ENCODE measurements around the gene INHA. TPM values are rescaled to one million over a fixed set of nuclear protein-coding genes. Genes with fewer than 3 reads are reported as not detected.
A peak's percentile ranks its signal among the peaks of the same experiment; 100 is the strongest.

The INHA gene
- total RNA-seq, 1 donor from 2014 or later, result 0.52 TPM

GRCh38 chr2:219570924-219571310 is 1.2 kb upstream of the INHA start:
- Histone ChIP-seq H3K36me3 (ENCODE audit: insufficient read depth, low read length) (peaks cover 8% of the 10 kb centered on the region), H2AFZ (ENCODE audit: low read depth, low read length) (peak overlapping the region; percentile 80), H3K4me2 (ENCODE audit: low read length) (peak overlapping the region; percentile 89), H3K27ac (ENCODE audit: low read depth, low read length) (peak overlapping the region; percentile 47), H3K27me3 (ENCODE audit: insufficient read depth, low read length) (no peaks in the 10 kb centered on the region), H3K9ac (ENCODE audit: low read length) (peak overlapping the region; percentile 82), H3K9me3 (ENCODE audit: insufficient read depth, low read depth, low read length) (no peaks in the 10 kb centered on the region), H3K4me3 (ENCODE audit: insufficient read depth, low read depth, low read length) (peak overlapping the region; percentile 60), H3K79me2 (ENCODE audit: insufficient read depth, low read length) (peaks cover 10% of the 10 kb centered on the region), H4K20me1 (ENCODE audit: insufficient read depth, low read length) (peaks cover 15% of the 10 kb centered on the region), H3K4me1 (ENCODE audit: insufficient read depth, low read length) (peaks cover 15% of the 10 kb centered on the region)
- DNase-seq (ENCODE audit: low read depth) (peak; percentile 13), FAIRE-seq (no peak)
- H3K27ac Mint-ChIP-seq (ENCODE audit: unreplicated experiment), result no peak overlapping the region
- H3K9me3 Mint-ChIP-seq (ENCODE audit: unreplicated experiment), result no peaks in the 10 kb centered on the region
- no peak overlapping the region for H3K4me3 Mint-ChIP-seq (ENCODE audit: unreplicated experiment)
- H3K4me1 Mint-ChIP-seq (ENCODE audit: low read depth, unreplicated experiment), result peaks cover 4% of the 10 kb centered on the region
- no peak for TF ChIP-seq EZH2 (IDR thresholded peaks at IDR 0.05; ENCODE audit: insufficient read depth, low read length)
- no peak for TF ChIP-seq CTCF (IDR thresholded peaks at IDR 0.05; ENCODE audit: insufficient read depth, low read depth, low read length)
- H3K27me3 Mint-ChIP-seq (ENCODE audit: low read depth, unreplicated experiment), result no peaks in the 10 kb centered on the region
- H3K36me3 Mint-ChIP-seq (ENCODE audit: low read depth, unreplicated experiment), result peaks cover 17% of the 10 kb centered on the region

GRCh38 chr2:219571311-219572236 is 536 bp upstream of the INHA start, which contains the start of gene OBSL1:
Gene OBSL1, minus strand, starts transcription at chr2:219571539. Its CDS starts 307 bp downstream, at chr2:219571232.
- Mint-ChIP-seq H3K9me3 (ENCODE audit: unreplicated experiment) (no peaks in the 10 kb centered on the region), H3K27ac (ENCODE audit: unreplicated experiment) (peak within 1 kb of the TSS; percentile 59), H3K27me3 (ENCODE audit: low read depth, unreplicated experiment) (no peaks in the 10 kb centered on the region), H3K4me1 (ENCODE audit: low read depth, unreplicated experiment) (peaks cover 4% of the 10 kb centered on the region), H3K4me3 (ENCODE audit: unreplicated experiment) (peak within 1 kb of the TSS; percentile 79), H3K36me3 (ENCODE audit: low read depth, unreplicated experiment) (peaks cover 13% of the 10 kb centered on the region)
- Histone ChIP-seq H2AFZ (ENCODE audit: low read depth, low read length) (peak within 1 kb of the TSS; percentile 80), H3K27ac (ENCODE audit: low read depth, low read length) (peak within 1 kb of the TSS; percentile 47), H3K4me2 (ENCODE audit: low read length) (peak within 1 kb of the TSS; percentile 89), H3K4me1 (ENCODE audit: insufficient read depth, low read length) (peaks cover 17% of the 10 kb centered on the region), H3K9ac (ENCODE audit: low read length) (peak within 1 kb of the TSS; percentile 82), H4K20me1 (ENCODE audit: insufficient read depth, low read length) (peaks cover 15% of the 10 kb centered on the region), H3K9me3 (ENCODE audit: insufficient read depth, low read depth, low read length) (no peaks in the 10 kb centered on the region), H3K4me3 (ENCODE audit: insufficient read depth, low read depth, low read length) (peak within 1 kb of the TSS; percentile 60), H3K79me2 (ENCODE audit: insufficient read depth, low read length) (peaks cover 10% of the 10 kb centered on the region), H3K36me3 (ENCODE audit: insufficient read depth, low read length) (peaks cover 8% of the 10 kb centered on the region), H3K27me3 (ENCODE audit: insufficient read depth, low read length) (peaks cover 3% of the 10 kb centered on the region)
- TF ChIP-seq CTCF (IDR thresholded peaks at IDR 0.05; ENCODE audit: insufficient read depth, low read depth, low read length) (no peak), EZH2 (IDR thresholded peaks at IDR 0.05; ENCODE audit: insufficient read depth, low read length) (no peak)
- FAIRE-seq (no peak), DNase-seq (ENCODE audit: low read depth) (peak; percentile 67)

Measured in astrocyte (in vitro differentiated cells and primary cell).